HEK293 (cell line): ENCODE measurements around the gene DNASE2.

ENCODE experiments used
- BCL11B ChIP-seq: fragments of 450-650 bp; formaldehyde crosslinking; IDR thresholded peaks from 2 replicates; pipeline ENCODE4 v1.5.1; 2016; ENCODE audit warnings: low read depth, missing biosample characterization, missing genetic modification characterization
- FEZF1 ChIP-seq: fragments of 450-650 bp; formaldehyde crosslinking; IDR thresholded peaks from 2 replicates; pipeline ENCODE4 v1.5.1; 2016; ENCODE audit warnings: missing biosample characterization, missing genetic modification characterization
- SP3 ChIP-seq: fragments of 450-650 bp; formaldehyde crosslinking; IDR thresholded peaks from 2 replicates; pipeline ENCODE4 v1.5.1; 2016; ENCODE audit warnings: missing biosample characterization, missing genetic modification characterization
- ZBTB21 ChIP-seq: fragments of 450-650 bp; formaldehyde crosslinking; IDR thresholded peaks from 2 replicates; pipeline ENCODE4 v1.5.1; 2017; ENCODE audit warnings: missing biosample characterization, missing genetic modification characterization
- ZFP3 ChIP-seq: fragments of 450-650 bp; formaldehyde crosslinking; IDR thresholded peaks from 2 replicates; pipeline ENCODE4 v1.5.1; 2016; ENCODE audit warnings: low read depth, missing biosample characterization, missing genetic modification characterization
- ZIC2 ChIP-seq: fragments of 450-650 bp; formaldehyde crosslinking; IDR thresholded peaks from 2 replicates; pipeline ENCODE4 v1.5.1; 2016; ENCODE audit warnings: missing biosample characterization, missing genetic modification characterization
- ZNF146 ChIP-seq: fragments of 450-650 bp; formaldehyde crosslinking; IDR thresholded peaks from 2 replicates; pipeline ENCODE4 v1.5.1; 2016; ENCODE audit warnings: missing biosample characterization, missing genetic modification characterization
- ZNF157 ChIP-seq: fragments of 450-650 bp; formaldehyde crosslinking; IDR thresholded peaks from 2 replicates; pipeline ENCODE4 v1.5.1; 2016; ENCODE audit warnings: missing biosample characterization, missing genetic modification characterization
- ZNF184 ChIP-seq: fragments of 450-650 bp; IDR thresholded peaks from 2 replicates; pipeline ENCODE4 v1.5.1; 2018; ENCODE audit warnings: missing biosample characterization, mild to moderate bottlenecking, missing genetic modification characterization
- ZNF202 ChIP-seq: fragments of 450-650 bp; formaldehyde crosslinking; IDR thresholded peaks from 2 replicates; pipeline ENCODE4 v1.5.1; 2016; ENCODE audit warnings: missing biosample characterization, missing genetic modification characterization, borderline replicate concordance
- ZNF335 ChIP-seq: fragments of 450-650 bp; formaldehyde crosslinking; conservative IDR thresholded peaks from 2 replicates; pipeline ENCODE4 v1.5.1; 2016; ENCODE audit warnings: missing biosample characterization, missing genetic modification characterization
- ZNF350 ChIP-seq: fragments of 450-650 bp; formaldehyde crosslinking; IDR thresholded peaks from 2 replicates; pipeline ENCODE4 v1.5.0; 2017; ENCODE audit warnings: missing biosample characterization, mild to moderate bottlenecking, missing genetic modification characterization
- ZNF501 ChIP-seq: fragments of 450-650 bp; formaldehyde crosslinking; IDR thresholded peaks from 2 replicates; pipeline ENCODE4 v1.5.1; 2016; ENCODE audit warnings: missing biosample characterization, missing genetic modification characterization
- ZNF560 ChIP-seq: fragments of 450-650 bp; formaldehyde crosslinking; IDR thresholded peaks from 2 replicates; pipeline ENCODE4 v1.5.1; 2017; ENCODE audit warnings: missing biosample characterization, missing genetic modification characterization, borderline replicate concordance
- ZNF654 ChIP-seq: fragments of 450-650 bp; formaldehyde crosslinking; IDR thresholded peaks from 2 replicates; pipeline ENCODE4 v1.5.1; 2016; ENCODE audit warnings: low read depth, missing biosample characterization, missing genetic modification characterization
- ZNF660 ChIP-seq: fragments of 450-650 bp; IDR thresholded peaks from 2 replicates; pipeline ENCODE4 v1.5.1; 2018; ENCODE audit warnings: missing biosample characterization, mild to moderate bottlenecking, missing genetic modification characterization
- ZNF837 ChIP-seq: fragments of 450-650 bp; formaldehyde crosslinking; IDR thresholded peaks from 2 replicates; pipeline ENCODE4 v1.5.1; 2016; ENCODE audit warnings: missing biosample characterization, missing genetic modification characterization
- ZNF843 ChIP-seq: fragments of 450-650 bp; formaldehyde crosslinking; IDR thresholded peaks from 2 replicates; pipeline ENCODE4 v1.5.1; 2016; ENCODE audit warnings: missing biosample characterization, missing genetic modification characterization
- ZSCAN30 ChIP-seq: fragments of 450-650 bp; IDR thresholded peaks from 2 replicates; pipeline ENCODE4 v1.5.1; 2018; ENCODE audit warnings: missing biosample characterization, mild to moderate bottlenecking, missing genetic modification characterization, moderate library complexity
- TF ChIP-seq, protein P1 (sequence below): fragments of 450-650 bp; formaldehyde crosslinking; IDR thresholded peaks from 2 replicates; pipeline ENCODE4 v1.5.1; 2017; ENCODE audit warnings: missing biosample characterization, missing genetic modification characterization
- TF ChIP-seq, protein P2 (sequence below): fragments of 450-650 bp; formaldehyde crosslinking; IDR thresholded peaks from 2 replicates; pipeline ENCODE4 v1.5.1; 2016; ENCODE audit warnings: missing biosample characterization, missing genetic modification characterization, low read depth
- TF ChIP-seq, protein P3 (sequence below): fragments of 450-650 bp; formaldehyde crosslinking; optimal IDR thresholded peaks from 2 replicates; pipeline ENCODE3; 2016; ENCODE audit warnings: missing biosample characterization, mild to moderate bottlenecking, missing genetic modification characterization
- TF ChIP-seq, protein P4 (sequence below): fragments of 450-650 bp; formaldehyde crosslinking; IDR thresholded peaks from 2 replicates; pipeline ENCODE4 v1.5.1; 2016; ENCODE audit warnings: missing biosample characterization, missing genetic modification characterization
- TF ChIP-seq, protein P5 (sequence below): fragments of 450-650 bp; formaldehyde crosslinking; IDR thresholded peaks from 2 replicates; pipeline ENCODE4 v1.5.1; 2016; ENCODE audit warnings: missing biosample characterization, missing genetic modification characterization
- TF ChIP-seq, protein P6 (sequence below): fragments of 450-650 bp; formaldehyde crosslinking; IDR thresholded peaks from 2 replicates; pipeline ENCODE4 v1.5.1; 2016; ENCODE audit warnings: missing biosample characterization, missing genetic modification characterization, borderline replicate concordance

DNASE2 gene

DNA sequence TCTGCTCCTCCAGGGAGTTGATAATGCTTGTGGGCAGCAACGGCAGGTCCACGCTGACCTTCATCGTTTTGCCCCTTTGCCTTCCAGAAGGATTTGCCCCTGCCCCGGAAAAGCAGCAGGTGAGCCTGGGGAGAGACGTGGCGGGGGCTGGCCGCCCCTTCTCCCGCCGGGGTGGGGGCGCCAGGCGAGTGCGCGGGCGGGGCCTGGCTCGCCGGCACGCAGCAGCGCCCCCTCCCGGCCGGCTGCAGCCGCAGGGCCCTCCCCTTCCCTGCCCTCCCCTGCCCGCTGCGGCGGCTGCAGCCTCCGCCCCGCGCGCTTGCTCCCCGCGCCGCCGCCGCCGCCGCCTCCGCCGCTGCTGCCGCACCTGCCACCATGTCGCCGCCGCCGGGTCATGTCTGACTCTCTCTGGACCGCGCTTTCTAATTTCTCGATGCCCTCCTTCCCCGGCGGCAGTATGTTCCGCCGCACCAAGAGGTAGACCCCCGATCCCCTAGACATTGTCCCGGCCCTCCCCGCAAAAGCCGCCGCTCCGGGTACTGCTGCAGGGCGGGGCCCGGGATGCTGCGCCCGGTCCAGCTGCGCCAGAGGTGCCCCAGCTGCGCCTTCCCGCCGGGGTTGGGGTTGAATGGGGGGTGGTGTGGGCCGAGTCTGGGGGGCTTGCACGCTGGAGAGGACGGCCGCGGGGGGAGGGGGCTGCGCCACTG is 42.9 kb downstream of the DNASE2 start, which contains the start of gene MAST1 (continued):
- TF ChIP-seq, protein P1, sequence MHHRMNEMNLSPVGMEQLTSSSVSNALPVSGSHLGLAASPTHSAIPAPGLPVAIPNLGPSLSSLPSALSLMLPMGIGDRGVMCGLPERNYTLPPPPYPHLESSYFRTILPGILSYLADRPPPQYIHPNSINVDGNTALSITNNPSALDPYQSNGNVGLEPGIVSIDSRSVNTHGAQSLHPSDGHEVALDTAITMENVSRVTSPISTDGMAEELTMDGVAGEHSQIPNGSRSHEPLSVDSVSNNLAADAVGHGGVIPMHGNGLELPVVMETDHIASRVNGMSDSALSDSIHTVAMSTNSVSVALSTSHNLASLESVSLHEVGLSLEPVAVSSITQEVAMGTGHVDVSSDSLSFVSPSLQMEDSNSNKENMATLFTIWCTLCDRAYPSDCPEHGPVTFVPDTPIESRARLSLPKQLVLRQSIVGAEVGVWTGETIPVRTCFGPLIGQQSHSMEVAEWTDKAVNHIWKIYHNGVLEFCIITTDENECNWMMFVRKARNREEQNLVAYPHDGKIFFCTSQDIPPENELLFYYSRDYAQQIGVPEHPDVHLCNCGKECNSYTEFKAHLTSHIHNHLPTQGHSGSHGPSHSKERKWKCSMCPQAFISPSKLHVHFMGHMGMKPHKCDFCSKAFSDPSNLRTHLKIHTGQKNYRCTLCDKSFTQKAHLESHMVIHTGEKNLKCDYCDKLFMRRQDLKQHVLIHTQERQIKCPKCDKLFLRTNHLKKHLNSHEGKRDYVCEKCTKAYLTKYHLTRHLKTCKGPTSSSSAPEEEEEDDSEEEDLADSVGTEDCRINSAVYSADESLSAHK (tag by site-specific recombination): no peak
- TF ChIP-seq ZNF660 (tag by site-specific recombination): no peak; the same call in 1 of the 2 replicates
- TF ChIP-seq ZNF654 (tag by site-specific recombination): no peak
- no peak for TF ChIP-seq ZNF350
- TF ChIP-seq BCL11B: no peak
- peak; percentile 7; the same call in 1 of the 2 replicates for TF ChIP-seq ZIC2 (tag by site-specific recombination)
- TF ChIP-seq FEZF1 (tag by site-specific recombination): no peak
- TF ChIP-seq ZNF184: no peak
- no peak for TF ChIP-seq ZNF843 (tag by site-specific recombination)
- TF ChIP-seq ZBTB21: no peak
- TF ChIP-seq ZNF501: no peak
- no peak for TF ChIP-seq ZNF202 (tag by site-specific recombination)
- TF ChIP-seq, protein P2, sequence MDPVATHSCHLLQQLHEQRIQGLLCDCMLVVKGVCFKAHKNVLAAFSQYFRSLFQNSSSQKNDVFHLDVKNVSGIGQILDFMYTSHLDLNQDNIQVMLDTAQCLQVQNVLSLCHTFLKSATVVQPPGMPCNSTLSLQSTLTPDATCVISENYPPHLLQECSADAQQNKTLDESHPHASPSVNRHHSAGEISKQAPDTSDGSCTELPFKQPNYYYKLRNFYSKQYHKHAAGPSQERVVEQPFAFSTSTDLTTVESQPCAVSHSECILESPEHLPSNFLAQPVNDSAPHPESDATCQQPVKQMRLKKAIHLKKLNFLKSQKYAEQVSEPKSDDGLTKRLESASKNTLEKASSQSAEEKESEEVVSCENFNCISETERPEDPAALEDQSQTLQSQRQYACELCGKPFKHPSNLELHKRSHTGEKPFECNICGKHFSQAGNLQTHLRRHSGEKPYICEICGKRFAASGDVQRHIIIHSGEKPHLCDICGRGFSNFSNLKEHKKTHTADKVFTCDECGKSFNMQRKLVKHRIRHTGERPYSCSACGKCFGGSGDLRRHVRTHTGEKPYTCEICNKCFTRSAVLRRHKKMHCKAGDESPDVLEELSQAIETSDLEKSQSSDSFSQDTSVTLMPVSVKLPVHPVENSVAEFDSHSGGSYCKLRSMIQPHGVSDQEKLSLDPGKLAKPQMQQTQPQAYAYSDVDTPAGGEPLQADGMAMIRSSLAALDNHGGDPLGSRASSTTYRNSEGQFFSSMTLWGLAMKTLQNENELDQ (tag by site-specific recombination): no peak
- TF ChIP-seq SP3 (tag by site-specific recombination): no peak
- TF ChIP-seq, protein P3, sequence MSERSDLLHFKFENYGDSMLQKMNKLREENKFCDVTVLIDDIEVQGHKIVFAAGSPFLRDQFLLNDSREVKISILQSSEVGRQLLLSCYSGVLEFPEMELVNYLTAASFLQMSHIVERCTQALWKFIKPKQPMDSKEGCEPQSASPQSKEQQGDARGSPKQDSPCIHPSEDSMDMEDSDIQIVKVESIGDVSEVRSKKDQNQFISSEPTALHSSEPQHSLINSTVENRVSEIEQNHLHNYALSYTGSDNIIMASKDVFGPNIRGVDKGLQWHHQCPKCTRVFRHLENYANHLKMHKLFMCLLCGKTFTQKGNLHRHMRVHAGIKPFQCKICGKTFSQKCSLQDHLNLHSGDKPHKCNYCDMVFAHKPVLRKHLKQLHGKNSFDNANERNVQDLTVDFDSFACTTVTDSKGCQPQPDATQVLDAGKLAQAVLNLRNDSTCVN (tag by site-specific recombination): peak; percentile 63
- TF ChIP-seq ZSCAN30 (tag by site-specific recombination): no peak
- peak; percentile 29; the same call in 1 of the 2 replicates for TF ChIP-seq ZNF560 (tag by site-specific recombination)
- TF ChIP-seq, protein P4, sequence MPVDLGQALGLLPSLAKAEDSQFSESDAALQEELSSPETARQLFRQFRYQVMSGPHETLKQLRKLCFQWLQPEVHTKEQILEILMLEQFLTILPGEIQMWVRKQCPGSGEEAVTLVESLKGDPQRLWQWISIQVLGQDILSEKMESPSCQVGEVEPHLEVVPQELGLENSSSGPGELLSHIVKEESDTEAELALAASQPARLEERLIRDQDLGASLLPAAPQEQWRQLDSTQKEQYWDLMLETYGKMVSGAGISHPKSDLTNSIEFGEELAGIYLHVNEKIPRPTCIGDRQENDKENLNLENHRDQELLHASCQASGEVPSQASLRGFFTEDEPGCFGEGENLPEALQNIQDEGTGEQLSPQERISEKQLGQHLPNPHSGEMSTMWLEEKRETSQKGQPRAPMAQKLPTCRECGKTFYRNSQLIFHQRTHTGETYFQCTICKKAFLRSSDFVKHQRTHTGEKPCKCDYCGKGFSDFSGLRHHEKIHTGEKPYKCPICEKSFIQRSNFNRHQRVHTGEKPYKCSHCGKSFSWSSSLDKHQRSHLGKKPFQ (tag by site-specific recombination): no peak
- TF ChIP-seq, protein P5, sequence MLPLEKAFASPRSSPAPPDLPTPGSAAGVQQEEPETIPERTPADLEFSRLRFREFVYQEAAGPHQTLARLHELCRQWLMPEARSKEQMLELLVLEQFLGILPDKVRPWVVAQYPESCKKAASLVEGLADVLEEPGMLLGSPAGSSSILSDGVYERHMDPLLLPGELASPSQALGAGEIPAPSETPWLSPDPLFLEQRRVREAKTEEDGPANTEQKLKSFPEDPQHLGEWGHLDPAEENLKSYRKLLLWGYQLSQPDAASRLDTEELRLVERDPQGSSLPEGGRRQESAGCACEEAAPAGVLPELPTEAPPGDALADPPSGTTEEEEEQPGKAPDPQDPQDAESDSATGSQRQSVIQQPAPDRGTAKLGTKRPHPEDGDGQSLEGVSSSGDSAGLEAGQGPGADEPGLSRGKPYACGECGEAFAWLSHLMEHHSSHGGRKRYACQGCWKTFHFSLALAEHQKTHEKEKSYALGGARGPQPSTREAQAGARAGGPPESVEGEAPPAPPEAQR (tag by site-specific recombination): no peak
- TF ChIP-seq ZNF837 (tag by site-specific recombination): no peak
- peak; percentile 83 for TF ChIP-seq ZNF335 (tag by site-specific recombination)
- TF ChIP-seq ZNF146 (tag by site-specific recombination): no peak
- TF ChIP-seq ZFP3 (tag by site-specific recombination): no peak
- TF ChIP-seq, protein P6, sequence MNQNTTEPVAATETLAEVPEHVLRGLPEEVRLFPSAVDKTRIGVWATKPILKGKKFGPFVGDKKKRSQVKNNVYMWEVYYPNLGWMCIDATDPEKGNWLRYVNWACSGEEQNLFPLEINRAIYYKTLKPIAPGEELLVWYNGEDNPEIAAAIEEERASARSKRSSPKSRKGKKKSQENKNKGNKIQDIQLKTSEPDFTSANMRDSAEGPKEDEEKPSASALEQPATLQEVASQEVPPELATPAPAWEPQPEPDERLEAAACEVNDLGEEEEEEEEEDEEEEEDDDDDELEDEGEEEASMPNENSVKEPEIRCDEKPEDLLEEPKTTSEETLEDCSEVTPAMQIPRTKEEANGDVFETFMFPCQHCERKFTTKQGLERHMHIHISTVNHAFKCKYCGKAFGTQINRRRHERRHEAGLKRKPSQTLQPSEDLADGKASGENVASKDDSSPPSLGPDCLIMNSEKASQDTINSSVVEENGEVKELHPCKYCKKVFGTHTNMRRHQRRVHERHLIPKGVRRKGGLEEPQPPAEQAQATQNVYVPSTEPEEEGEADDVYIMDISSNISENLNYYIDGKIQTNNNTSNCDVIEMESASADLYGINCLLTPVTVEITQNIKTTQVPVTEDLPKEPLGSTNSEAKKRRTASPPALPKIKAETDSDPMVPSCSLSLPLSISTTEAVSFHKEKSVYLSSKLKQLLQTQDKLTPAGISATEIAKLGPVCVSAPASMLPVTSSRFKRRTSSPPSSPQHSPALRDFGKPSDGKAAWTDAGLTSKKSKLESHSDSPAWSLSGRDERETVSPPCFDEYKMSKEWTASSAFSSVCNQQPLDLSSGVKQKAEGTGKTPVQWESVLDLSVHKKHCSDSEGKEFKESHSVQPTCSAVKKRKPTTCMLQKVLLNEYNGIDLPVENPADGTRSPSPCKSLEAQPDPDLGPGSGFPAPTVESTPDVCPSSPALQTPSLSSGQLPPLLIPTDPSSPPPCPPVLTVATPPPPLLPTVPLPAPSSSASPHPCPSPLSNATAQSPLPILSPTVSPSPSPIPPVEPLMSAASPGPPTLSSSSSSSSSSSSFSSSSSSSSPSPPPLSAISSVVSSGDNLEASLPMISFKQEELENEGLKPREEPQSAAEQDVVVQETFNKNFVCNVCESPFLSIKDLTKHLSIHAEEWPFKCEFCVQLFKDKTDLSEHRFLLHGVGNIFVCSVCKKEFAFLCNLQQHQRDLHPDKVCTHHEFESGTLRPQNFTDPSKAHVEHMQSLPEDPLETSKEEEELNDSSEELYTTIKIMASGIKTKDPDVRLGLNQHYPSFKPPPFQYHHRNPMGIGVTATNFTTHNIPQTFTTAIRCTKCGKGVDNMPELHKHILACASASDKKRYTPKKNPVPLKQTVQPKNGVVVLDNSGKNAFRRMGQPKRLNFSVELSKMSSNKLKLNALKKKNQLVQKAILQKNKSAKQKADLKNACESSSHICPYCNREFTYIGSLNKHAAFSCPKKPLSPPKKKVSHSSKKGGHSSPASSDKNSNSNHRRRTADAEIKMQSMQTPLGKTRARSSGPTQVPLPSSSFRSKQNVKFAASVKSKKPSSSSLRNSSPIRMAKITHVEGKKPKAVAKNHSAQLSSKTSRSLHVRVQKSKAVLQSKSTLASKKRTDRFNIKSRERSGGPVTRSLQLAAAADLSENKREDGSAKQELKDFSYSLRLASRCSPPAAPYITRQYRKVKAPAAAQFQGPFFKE: no peak
- TF ChIP-seq ZNF157 (tag by site-specific recombination): no peak
